Measurements from ENCODE around the gene CHP2.

GRCh38 chr16:23771642-23772041 is 16.8 kb downstream of the CHP2 start:
- TF ChIP-seq JUN (IDR thresholded peaks at IDR 0.05; ENCODE audit: borderline replicate concordance, low read depth, low read length): no peak
- no peak for TF ChIP-seq JUN (CRISPR knock-in tag; IDR thresholded peaks at IDR 0.05; ENCODE audit: borderline replicate concordance)
- no peak for TF ChIP-seq PKNOX1 (IDR thresholded peaks at IDR 0.05)
- TF ChIP-seq CTCF (IDR thresholded peaks at IDR 0.05 in 2 of 3, conservative IDR thresholded peaks at IDR 0.05 in 1 of 3; ENCODE audit: insufficient read depth in 2 of 3, low read depth in 1 of 3, low read length in 3 of 3): no peak
- no peak for TF ChIP-seq HDAC6 (IDR thresholded peaks at IDR 0.05; ENCODE audit: low read depth, low read length)
- no peak for TF ChIP-seq FOXJ3 (CRISPR knock-in tag; IDR thresholded peaks at IDR 0.05)
- no peak for TF ChIP-seq U2AF1 (optimal IDR thresholded peaks at IDR 0.05; ENCODE audit: low read depth, low read length)
- TF ChIP-seq RAD21 (CRISPR knock-in tag; conservative IDR thresholded peaks at IDR 0.05 in 1 of 2, IDR thresholded peaks at IDR 0.05 in 1 of 2): no peak

Measured in K562 (cell line).